Fibroblast of skin of abdomen (primary cell): ENCODE measurements around the gene FKBP1A.

Experiments
- DNase-seq: peaks from one replicate; pipeline ENCODE4 v3.0.0-alpha.2; 2013

FKBP1A gene

DNA sequence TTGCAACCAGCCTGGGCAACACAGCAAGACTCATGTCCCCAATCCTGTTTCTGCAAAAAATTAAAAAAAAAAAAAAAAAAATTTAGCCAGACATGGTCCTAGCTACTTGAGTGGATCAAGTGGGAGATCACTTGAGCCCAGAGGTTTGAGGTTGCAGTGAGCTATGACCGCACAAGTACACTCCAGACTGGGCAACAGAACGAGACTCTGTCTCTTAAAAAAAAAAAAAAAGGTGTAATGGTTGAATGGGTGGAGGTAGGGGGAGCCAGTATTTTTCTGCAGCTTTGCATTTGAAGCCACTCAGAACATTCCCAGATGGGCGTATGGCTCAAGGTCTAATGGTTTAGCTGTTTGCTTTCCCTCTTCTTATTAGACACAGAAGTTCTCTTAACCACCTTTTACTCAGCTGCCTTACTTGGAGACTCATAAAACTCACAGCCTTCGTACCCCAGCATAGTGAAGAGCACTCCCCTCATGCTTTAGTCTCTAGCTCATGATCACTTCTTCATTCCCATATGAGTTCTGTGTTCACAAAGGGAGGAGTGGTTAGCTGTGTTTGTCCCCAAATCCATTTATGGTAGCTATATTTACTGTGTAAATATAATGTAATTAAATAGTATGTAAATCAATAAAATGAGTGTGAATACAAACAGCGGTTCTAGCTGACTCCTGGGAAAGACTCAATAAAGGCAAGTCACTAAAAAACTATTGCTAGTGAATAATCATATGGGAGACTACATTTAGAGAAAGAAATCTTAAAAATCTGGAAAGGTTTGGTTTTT is 9.0 kb downstream of the FKBP1A start:
- no peak for DNase-seq

DNA sequence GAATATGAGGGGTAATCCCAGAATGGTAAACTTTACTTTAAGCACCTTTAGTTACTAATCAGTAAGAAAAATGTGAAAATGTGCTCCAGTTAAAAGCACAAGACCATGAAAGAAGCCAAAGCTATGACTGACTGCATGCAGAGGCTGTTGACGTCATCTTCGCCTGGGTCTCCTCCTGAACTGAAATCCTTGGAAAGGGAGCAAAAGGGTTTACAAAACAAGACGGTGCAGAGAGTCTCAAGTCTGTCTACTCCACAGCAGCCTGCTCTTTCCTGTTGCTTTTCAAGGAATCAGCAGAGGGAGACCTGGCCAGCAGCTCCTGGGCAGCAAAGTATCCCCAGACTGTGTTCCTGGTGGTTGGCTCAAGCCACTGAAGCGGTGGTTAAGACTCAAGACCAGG is 10.2 kb downstream of the FKBP1A start:
- DNase-seq: no peak

DNA sequence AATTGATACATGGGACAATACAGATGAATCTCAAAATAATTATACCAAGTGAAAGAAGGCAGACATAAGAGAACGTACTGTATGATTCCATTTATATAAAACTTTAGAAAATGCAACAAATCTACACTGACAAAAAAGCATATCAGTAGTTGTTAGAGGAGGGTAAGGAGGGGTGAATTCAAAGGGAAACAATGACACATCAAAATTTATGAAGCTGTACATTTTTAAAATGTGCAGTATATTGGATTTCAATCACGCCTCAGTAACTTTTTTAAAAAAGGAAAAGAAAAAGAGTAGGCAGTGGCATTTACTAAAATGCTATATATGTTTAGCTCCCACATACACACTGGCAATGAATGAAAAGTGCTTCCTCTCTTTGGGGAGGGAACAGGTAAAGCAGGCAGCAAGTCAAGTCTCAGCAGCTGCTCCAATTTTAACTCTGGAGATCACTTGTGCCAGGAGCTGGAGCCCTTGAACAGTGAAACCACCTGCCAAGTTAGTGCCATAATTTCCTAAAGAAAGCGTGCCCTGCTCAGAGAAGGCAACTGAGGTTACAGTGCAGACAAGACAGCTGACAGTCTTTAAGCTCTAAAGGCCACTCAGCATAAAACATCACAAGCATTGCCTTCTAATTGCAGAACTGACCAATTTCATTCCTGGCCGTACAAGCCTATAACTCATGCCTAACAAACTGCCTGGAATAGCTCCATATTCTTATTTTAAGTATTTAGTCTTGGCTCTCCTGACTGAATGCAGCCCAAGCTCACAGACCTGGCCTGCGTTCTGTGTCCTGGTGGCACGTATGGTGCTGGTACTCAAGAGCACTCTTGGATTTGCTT is 10.9 kb downstream of the FKBP1A start:
- no peak for DNase-seq

DNA sequence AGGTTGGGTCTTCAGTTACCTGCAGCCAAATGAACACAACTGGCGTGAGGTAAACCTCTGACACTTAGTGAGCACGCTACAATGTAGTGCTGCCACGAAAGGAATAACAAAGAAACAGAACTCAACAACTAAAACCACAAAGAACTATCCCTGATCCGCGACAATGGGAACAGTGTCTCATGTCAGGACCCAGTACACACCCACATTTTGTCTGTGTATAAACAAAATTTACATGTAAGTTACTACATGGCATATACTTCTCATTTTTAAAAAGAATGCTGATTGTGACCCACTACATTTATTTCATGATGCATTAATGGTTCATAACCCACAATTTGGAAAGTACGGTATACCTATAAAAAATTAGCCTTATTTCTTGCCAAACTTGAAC is 14.1 kb downstream of the FKBP1A start:
- DNase-seq: no peak

- peak; percentile 31 for DNase-seq
Observed at GRCh38 chr20:1377984-1378734, 14.7 kb downstream of the FKBP1A start.

- no peak for DNase-seq
Observed at GRCh38 chr20:1377341-1377871, 15.4 kb downstream of the FKBP1A start.

DNA sequence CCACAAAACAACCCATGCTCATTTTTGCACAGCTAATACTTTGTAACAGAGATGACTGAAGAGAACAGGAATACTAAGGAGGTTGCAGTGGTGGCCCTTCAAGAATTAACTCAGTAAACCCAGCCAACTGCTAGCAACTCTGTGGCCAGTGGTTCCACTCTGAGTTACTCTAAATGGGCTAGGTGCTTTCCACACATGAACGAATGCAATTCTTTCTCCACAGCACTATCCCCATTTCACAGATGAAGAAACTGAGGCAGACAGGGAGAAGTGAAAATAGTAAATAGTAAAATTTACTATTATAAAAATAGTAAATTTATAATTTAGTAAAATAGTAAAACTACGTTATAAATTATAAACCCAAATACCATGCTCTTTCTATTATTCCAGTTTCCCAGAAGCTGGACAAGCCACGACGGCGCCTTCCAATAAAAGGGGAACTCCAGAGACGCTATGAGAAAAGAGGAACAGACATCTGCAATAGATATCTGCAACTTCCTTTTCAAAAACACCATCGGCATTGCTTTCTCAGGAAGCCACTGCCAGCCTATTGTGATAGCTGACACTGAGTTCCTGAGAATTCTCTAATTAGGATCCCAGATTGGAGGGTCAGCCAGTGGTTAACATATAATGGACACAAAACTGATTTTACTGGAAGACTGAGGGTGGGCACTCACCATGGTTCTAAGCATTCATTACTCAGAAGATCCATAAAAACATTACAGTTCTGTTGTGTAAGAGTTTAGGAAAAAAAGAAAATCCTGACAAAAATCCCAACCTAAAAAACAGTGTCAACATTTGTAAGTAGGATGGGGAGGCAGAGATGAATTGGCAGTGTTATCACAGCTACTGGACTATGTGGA is 16.2 kb downstream of the FKBP1A start:
- no peak for DNase-seq

DNA sequence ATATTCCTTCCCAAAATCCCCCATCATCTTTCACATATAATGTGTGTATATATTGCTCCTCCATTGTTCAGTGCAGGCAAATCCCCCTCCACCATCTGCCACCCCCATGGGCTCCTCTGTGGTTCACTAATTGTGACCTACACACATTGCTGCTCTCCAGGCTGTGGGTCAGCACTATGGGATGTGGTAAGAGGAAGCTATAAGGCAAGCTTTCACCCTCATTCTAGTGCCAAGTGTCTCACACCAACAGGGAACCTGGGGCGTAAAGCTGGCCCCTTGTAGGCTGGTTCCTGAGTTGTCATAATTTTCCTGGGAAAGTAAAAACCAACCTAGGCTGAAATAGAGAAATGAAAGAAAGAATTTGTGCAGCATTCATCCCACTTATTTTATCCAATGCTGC is 16.8 kb downstream of the FKBP1A start:
- DNase-seq: no peak

DNA sequence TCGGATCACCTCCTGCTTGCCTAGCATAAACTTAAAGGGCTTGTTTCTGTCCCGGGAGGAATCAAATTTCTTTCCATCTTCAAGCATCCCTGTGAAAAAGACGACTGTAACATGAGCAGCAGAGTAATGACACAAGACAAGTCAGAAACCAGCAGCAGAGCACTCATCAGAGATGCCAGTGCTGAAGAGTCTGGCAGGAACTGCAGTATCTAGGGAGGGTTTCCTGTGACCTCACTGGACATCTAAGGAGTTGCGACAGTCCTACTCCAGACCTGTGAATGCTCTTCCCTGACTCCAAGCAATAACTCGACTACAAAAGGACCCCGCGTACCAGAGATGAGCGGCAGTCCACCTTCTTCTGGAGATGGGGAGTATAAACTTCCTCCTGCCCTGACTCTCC is 17.3 kb downstream of the FKBP1A start:
- peak; percentile 66 for DNase-seq

DNA sequence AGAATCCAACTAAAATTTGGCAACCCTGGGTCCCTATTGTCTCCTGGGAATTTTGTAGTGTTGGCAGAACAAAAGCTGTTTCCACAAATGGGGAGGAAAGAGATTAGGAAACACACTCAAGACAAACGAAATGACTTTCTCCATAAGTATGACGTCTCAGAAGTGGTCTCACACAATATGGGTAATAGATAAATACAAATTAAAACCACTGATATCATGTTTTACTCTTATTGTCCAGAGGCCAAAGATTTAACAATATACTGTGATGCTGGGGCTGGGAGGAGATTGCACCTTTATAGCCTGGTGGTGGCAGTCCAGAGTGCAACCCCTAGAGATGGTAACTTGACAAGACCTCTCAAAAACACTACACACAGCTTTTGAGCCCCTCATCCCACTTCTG is 18.6 kb downstream of the FKBP1A start:
- DNase-seq: no peak

DNA sequence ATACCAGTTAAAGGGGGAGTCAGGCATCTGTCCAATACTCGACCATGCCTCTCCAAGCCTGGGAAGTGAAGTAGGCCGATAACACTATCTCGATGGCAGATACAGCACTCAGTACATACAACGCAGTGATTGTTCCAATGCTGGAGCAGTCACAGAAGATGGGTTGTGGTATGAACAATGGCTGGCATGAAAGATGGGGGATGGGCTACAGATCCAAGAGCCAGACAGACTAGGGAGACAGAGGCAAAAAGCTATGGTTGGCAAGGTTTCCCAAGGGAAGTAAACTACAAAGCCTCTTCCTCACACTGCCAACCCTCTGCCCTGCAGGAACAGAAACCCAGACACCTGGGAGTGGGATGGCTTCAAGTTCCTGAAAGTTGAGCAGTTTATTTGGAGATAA is 19.2 kb downstream of the FKBP1A start:
- no peak for DNase-seq

DNA sequence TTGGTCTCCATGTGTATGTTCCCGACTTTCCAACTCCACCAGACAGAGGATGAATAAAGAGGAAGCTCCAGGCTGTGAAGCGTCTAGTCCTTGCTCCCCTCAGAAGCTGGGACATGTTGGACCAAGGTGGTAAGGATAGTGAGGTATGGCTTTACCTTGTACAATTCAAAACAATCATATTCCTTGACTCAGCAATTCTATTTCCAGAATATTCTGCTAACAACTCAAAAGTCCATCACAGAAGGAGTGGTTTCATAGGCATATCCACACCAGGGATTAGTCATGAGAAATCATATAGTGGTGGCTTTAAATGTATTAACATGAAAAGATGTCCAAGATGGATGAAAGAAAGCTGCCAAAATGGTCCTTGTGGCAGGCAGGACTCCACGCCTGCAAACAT is 19.8 kb downstream of the FKBP1A start:
- no peak for DNase-seq

DNA sequence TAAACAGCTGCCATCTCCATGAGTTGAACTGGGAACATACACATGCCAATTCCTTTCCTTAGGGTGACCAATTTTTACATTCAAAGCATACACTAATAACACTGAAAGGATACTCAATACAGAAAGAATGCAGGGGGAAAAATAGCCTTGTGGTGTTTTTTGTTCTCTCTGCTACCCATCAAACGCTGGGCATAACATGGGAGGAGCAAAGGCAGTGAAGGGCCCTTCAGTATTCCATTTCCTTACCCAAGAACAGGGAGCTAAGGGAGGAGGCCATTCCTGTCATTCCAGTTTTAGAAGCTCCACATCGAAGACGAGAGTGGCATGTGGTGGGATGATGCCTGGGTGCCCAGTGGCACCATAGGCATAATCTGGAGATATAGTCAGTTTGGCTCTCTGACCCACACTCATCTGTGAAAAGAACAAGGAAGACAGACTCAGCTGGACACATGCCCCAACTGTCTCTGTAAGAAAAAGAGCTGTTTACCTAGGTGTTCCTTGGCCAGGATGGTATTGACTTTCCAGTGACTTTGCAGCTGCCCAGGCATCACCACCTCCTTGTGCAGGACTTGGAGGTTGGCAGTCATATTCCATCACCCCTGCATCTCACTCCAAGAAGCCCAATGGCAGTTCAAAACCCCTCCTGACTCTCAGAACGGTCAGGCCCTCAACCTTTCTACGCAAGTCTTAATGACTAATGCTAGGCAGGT is 20.9 kb downstream of the FKBP1A start:
- DNase-seq: no peak

- no peak for DNase-seq
Observed at GRCh38 chr20:1371202-1371782, 21.6 kb downstream of the FKBP1A start.

GRCh38 chr20:1370548-1371110 is 22.2 kb downstream of the FKBP1A start:
- DNase-seq: peak; percentile 59

- no peak for DNase-seq
Observed at GRCh38 chr20:1369970-1370369, 22.9 kb downstream of the FKBP1A start.

DNA sequence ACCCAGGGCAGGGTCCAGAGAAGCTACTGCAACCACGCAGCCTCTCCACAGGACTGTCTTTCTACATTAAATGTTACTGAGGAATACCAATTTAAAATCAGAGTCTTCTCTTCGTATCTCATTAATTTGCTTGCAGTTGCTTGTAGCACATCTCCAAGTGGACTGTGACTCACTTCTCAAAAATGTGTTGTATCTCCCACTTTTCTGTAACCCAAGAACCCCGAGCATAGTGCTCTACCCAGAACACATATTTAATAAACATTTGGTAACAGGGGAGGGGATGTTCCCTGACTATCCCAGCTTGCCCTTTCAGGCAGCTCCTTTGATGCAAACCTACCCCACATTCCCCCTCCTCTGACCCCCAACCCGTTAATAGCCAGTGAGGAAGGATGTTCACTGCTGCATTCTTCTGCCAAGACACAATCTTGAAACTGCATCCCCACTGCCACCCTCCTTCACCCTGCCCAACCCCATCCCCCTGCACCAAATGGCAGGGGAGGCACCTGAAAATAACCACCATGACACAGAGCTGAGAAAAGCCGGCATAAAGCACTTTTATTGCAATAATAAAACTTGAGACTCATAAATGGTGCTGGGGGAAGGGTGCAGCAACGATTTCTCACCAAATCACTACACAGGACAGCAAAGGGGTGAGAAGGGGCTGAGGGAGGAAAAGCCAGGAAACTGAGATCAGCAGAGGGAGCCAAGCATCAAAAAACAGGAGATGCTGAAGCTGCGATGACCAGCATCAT is 24.2 kb downstream of the FKBP1A start:
- DNase-seq: peak; percentile 48

DNA sequence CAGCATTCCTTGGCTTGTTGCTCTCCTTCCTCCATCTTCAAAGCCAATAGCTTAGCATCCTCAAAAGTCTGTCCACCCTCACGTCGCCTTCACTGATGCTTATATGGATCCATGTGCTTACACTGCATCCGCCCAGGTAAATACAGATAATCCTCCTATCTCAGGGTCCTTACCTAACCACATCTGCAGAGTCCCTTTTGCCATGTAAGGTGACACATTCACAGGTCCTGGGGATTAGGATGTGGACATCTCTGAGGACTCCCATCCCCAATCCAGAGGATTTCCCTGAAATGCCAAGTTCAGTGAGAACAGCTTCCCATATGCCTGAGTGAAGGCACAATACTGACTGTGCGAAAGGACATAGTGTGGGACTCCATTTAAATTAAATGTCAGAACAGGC is 25.4 kb downstream of the FKBP1A start:
- DNase-seq: no peak

DNA sequence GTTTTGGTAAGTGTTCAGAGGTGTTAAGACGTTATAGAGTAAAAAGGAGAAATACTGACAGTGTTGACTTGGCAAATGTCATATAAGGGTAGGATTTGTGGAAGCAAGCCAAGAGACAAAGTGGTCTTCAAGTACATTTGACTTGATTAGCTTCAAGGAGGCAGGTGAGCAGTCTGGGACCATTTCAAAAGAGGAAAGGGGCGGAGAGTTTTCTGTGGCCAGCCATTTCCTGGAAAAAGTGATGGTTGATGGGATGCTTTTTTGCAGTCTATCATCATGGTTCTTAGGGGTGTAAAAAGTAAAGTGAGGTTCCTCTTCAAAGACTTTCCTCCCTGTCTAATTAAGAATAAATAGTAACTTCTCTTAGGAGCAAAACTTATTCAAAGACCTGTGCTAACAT is 28.7 kb downstream of the FKBP1A start:
- DNase-seq: no peak

GRCh38 chr20:1363522-1363921 is 29.3 kb downstream of the FKBP1A start:
- no peak for DNase-seq
